SW480 (cell line): ENCODE data around the gene ANKRD29.

Experiments used
- DNase-seq: peaks from one replicate; pipeline ENCODE4 v3.0.0-alpha.2; 2016; ENCODE audit warnings: low spot score

ANKRD29 gene

GRCh38 chr18:23662309-23663263 lies at the start of gene ANKRD29:
Gene ANKRD29 (minus strand): TSS chr18:23662911. CDS start chr18:23662730, 181 bp downstream.
- DNase-seq = peak; percentile 69

GRCh38 chr18:23712445-23712844 lies 49.7 kb upstream of the ANKRD29 start:
- peak; percentile 20 for DNase-seq

DNA sequence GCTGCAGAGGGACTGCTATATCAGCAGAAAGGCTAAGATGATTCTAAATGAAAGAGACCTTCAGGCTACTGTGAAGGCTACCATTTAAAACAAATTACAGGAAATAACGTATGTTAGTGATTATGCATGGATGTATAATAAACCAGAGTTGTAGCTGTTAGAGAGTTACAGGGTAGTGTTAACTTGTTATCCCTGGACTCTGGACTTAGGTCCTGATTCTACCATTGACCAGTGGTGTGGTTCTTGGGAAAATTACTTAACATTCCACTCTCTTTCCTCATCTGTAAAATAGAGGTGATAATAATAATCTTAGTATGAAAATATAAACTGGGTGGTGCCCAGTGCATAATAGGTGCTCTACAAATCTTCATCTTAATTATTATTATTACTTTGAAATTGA lies 48.7 kb upstream of the ANKRD29 start:
- no peak for DNase-seq

- DNase-seq = no peak
Measured at GRCh38 chr18:23710946-23711345, 48.2 kb upstream of the ANKRD29 start.

DNA sequence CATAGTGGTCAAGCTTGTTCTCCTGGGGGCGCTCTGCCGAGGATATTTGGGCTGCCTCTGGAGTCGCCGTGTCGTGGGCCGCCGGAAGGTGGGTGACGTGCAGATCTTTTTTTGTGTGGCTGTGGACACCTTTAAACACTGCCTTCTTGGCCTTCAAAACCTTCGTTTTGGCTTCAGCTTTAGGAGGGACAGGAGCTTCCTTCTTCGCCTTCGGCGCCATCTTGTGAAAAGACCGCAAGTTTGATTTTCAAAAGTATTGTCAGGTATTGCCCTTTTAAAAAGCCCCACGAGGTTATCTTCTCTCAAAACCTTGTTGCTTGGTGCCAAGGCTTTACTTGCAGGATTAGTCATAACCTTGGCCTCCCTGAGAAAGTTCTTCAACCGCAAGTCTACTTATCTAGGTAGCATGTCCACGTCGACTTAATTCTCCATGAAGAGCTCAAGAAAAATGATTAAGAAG lies 47.4 kb upstream of the ANKRD29 start:
- no peak for DNase-seq

- no peak for DNase-seq
Measured at GRCh38 chr18:23706971-23707640, 44.4 kb upstream of the ANKRD29 start.

DNA sequence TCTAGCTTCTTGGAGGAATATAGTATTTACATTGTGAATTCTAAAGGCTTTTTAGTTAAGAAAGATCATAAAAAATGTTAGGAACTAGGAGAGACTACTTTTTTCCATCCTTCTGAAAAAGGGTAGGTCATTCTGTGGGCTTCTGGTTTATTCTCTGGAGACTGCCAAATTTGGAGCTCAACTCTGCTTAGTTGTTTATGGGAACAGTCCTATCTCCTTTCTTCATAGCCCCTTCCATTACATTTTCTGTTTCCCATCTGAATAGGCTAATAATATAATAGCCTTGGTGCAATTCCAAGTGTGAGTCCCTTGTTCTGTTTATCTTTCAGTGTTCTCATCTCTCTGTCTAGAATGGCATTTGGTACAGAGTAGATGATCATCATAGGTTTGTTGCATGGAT lies 42.1 kb upstream of the ANKRD29 start:
- DNase-seq = no peak

GRCh38 chr18:23703987-23704384 lies 41.3 kb upstream of the ANKRD29 start:
- DNase-seq = no peak

- DNase-seq = peak; percentile 81
Measured at GRCh38 chr18:23703057-23703986, 40.6 kb upstream of the ANKRD29 start.

DNA sequence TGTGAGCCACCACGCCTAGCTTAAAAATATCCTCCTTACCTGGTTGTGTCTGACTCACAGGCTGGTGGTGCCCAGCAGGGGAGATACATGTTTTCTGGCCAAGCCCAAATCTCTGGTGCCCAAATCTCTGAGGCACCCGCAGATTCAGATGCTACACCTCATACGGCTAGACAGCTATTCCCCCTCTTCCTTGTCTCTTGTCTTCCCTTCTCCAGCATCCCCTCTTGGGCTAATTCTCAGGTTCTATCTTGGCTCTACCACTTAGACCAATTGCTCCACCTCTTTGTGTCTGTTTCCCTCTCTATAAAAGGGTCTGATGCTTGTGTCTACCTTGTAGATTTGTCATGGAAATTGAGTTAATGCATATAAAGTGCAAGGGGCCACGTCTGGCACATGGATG lies 39.9 kb upstream of the ANKRD29 start:
- DNase-seq = no peak

DNA sequence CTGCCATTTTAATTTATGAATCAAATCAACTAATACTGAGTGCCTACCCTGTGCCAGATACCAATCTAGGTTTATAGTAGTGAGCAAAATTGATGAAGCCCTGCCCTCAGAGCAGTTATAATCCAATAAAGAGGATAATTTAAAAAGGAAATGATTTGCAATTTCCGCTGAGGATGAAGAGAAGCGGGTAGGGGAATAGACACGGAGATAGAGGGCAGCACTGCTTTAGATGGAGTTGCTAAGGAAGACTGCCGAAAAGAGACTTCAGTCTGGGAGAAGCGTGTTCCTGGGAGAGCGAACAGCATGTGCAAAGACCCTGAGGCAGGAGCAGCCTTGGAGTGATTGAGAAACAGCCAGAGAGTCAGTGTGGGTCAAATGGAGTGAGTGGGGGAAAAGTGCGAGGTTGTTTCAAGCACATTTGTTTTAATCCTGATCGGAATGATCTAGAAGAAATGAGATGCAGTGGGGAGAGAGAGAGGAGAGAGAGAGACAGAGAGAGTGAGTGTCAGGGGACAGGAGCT lies 38.9 kb upstream of the ANKRD29 start:
- no peak for DNase-seq

GRCh38 chr18:23701017-23701416 lies 38.3 kb upstream of the ANKRD29 start:
- DNase-seq = no peak

DNA sequence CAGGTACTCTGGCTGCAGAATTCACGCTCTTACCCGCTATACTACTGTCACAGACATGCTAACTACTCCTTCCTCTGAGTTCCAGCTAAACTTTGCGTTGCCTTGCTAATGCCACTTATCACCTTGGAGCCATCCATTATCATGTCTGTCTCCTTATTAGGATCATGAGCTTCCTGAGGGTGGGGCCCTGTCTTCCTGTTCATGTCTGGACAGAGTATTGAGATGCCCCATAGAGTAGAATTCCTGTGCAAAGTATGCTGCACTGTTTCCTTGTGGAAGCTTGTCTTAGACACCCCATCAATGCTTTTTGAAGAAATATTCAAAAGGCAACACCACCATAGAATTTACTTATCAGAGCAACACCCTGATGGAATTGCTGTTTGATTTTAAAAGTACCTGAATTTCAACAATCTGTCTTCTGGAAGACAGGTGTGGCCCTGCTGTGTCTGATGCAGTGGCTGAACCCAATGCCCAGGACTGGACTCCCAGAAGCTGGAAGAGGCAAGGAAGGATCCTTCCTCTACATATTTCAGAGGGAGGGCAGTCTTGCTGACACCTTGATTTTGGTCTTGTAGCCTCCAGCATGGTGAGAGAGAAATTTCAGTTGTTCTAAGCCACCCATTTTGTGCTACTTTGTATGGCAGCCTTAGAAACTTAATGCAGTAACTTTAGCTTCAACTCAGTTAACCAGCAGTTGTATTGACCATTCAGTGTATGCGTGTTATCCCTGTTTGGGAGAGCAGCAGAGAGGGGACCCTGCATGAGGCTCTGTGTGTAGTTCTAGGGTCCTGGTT lies 32.1 kb upstream of the ANKRD29 start:
- no peak for DNase-seq

- no peak for DNase-seq
Measured at GRCh38 chr18:23693846-23694245, 31.1 kb upstream of the ANKRD29 start.

DNA sequence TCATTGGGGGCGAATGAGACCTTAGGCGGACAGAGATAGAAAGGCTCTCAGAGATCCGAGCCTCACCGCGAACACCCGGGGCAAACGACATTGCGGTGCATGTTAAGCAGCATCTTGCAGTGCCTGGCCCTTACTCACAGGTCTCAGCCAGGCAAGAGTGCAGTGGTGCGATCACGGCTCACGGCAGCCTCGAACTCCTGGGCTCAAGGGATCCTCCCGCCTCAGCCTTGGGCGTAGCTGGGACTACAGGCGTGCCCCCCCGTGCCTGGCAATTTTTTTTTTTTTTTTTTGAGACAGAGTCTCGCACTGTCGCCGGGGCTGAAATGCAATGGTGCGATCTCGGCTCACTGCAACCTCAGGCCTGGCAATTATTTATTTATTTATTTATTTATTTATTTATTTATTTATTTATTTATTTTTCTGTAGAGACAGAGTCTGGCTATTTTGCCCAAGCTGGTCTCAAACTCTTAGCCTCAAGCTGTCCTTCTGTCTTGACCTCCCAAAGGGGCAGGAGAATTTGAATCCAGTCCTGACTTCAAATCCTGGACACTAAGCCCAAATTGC lies 27.9 kb upstream of the ANKRD29 start:
- peak; percentile 23 for DNase-seq

DNA sequence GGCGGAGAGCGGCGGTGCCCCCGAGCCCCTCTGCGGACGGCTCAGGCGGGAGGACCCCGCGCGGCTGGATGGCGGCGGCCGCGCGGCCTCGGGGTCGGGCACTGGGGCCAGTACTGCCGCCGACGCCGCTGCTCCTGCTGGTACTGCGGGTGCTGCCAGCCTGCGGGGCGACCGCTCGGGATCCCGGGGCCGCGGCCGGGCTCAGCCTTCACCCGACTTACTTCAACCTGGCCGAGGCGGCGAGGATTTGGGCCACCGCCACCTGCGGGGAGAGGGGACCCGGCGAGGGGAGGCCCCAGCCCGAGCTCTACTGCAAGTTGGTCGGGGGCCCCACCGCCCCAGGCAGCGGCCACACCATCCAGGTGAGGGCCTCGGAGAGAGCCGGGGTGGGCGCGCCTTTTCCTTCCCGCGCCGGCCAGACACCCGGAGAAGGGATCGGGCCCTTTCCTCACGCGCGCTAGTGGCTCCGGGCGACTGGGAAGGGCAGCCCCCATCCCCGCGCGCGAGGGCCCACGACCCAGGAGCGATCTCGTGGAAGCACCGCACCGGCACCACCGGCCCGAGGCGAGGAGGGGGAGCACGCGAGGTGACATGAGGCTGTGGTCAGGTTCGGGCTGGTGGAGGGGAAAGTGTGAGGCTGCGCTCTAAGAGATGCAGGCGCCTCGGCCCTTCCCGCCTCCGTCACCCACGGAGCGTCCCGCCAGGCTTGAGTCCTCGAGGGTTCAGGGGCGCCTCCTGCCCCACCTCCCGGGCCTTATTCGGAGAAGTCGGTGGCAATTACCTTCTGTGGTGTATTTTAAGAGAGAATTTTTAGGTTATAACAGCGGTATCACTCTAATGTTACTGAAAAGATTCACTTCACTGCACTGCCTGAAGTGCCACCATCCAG lies 27.1 kb upstream of the ANKRD29 start:
- peak; percentile 39 for DNase-seq

- DNase-seq = peak; percentile 76
Measured at GRCh38 chr18:23689031-23689615, 26.4 kb upstream of the ANKRD29 start, which contains the start of gene LAMA3. Gene LAMA3 (plus strand): TSS chr18:23689453. CDS start chr18:23689684, 231 bp downstream.

DNA sequence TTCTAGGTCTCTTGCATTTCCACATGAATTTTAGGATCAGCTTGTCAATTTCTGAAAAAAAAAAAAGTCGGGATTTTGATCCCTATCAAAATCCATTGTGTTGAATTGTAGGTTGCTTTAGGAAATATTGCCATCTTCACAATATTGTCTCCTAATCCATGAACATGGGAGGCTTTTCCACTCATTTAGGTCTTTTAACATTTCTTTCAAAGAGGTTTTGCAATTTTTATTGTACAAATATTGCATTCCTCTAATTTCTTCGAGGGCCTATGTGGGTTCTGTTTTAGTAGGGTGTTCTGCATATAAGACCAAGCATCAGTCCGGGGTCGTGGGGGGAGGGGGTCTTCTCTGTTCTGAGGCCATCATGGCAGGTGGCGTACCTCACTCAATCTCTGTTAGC lies 25.8 kb upstream of the ANKRD29 start:
- no peak for DNase-seq
